AG09309 (cell line): ENCODE measurements around the gene AUTS2.

Experiments
- DNase-seq: peaks from one replicate; pipeline ENCODE4 v3.0.0-alpha.2; 2010; ENCODE audit warnings: low read depth
- H3K4me3 ChIP-seq: 2 replicates; pipeline ENCODE4 v1.5.1; 2011; ENCODE audit warnings: mild to moderate bottlenecking, low read depth, low read length, moderate library complexity; ENCODE audit not compliant: control insufficient read depth
- TF ChIP-seq, protein P1 (sequence below): IDR thresholded peaks from 2 replicates; pipeline ENCODE4 v1.5.1; 2011; ENCODE audit warnings: mild to moderate bottlenecking, low read depth, low read length, inconsistent platforms; ENCODE audit not compliant: insufficient read depth, control insufficient read depth; ENCODE audit errors: missing control alignments

The AUTS2 gene

DNA sequence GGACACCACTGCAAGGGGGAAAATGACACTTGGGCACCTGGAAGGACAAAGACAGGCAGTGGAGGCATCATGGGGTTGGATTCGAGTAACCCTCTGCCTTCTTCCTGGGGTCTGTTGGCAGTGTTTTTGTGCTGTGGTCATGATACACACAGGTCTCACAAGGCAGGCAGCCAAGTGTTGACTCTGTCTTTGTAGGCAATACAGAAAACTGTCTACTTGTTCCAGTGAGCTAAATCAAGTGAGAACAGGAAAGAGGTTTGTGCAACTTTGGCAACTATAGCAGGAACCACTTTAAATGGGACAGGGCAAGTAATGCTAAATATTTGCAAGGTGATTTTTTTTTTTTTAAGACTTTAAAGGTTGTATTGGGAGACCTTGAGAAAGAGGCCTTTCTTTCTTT is 955.1 kb downstream of the AUTS2 start:
- no peak overlapping the region for H3K4me3 ChIP-seq
- DNase-seq: no peak
- TF ChIP-seq, protein P1, sequence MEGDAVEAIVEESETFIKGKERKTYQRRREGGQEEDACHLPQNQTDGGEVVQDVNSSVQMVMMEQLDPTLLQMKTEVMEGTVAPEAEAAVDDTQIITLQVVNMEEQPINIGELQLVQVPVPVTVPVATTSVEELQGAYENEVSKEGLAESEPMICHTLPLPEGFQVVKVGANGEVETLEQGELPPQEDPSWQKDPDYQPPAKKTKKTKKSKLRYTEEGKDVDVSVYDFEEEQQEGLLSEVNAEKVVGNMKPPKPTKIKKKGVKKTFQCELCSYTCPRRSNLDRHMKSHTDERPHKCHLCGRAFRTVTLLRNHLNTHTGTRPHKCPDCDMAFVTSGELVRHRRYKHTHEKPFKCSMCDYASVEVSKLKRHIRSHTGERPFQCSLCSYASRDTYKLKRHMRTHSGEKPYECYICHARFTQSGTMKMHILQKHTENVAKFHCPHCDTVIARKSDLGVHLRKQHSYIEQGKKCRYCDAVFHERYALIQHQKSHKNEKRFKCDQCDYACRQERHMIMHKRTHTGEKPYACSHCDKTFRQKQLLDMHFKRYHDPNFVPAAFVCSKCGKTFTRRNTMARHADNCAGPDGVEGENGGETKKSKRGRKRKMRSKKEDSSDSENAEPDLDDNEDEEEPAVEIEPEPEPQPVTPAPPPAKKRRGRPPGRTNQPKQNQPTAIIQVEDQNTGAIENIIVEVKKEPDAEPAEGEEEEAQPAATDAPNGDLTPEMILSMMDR: no peak

DNA sequence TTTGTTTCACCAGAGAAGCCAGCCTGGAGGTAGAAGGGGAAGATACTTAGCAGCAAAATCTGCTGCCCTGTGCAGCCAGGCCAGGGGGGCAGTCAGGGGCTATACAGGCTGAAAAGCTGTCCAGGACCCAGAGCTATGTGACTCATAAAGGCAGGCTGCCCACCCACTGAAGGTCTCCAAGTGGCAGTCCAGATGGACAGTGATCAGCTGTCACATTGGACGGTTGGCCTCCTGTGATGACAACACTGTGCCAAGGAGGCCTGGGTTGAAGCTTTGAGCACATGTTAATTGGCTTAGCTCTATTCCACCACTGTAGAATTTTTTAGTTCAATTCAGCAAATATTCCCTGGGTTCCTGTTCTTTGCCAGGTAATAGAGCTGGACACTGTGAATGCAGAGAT is 956.4 kb downstream of the AUTS2 start:
- no peak overlapping the region for H3K4me3 ChIP-seq
- DNase-seq: no peak
- TF ChIP-seq, protein P1: no peak

DNA sequence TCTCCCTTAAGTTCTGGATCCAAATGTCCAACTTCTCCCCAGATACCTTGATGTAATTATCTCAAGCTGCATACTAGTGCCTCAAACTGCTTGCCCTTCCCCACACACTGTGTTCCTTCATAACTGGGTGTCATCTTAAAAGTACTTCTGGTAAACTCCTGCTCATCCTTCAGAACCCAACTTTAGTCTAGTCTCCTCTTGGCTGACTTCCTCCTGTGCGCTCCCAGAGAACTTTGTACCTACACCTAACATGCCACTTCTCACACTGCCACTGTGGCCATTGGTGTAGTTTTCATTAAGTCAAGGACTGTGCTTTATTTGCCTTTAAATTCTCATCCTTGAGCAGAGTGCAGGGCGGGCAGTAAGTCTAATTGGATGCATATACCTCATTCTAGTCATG is 958.5 kb downstream of the AUTS2 start:
- DNase-seq: no peak
- TF ChIP-seq, protein P1: no peak
- H3K4me3 ChIP-seq: no peak overlapping the region

DNA sequence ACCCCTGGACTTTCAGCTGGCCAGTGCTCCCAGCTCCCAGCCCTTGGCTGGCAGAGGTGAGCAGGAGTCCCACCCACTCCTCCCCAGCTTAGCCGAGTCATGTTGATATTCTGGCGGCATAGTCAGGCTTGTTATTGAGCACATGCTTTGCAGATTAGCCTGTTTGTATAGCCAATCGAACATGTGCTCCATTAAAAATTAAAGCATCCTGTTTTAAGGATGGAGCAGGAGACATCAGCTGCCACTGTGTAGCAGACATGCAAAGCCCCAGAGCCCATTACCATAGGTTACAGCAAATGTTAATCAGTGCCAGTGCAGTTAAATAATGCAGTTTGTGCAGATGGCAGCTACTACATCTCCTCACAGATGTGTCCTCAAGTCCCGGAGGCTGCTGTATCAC is 959.1 kb downstream of the AUTS2 start:
- TF ChIP-seq, protein P1: no peak
- no peak for DNase-seq
- H3K4me3 ChIP-seq: no peak overlapping the region

DNA sequence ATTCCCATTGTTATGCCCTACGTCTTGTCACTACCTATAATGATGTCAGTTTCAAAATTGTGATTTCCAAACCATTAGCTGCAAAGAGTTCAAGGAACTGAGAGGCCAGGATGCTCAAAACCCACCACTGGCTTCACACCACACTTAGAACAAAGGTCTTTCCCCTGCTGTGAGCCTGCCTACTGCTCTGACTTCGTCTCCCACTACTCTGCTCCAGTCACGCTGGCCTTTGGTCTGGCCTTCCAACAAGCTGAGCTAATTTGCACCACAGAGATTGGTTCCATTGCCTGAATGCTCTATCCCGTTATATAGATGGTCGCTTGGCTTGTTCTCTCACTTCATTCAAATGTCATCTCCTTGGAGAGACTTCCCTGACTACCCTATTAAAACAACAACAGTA is 961.5 kb downstream of the AUTS2 start:
- TF ChIP-seq, protein P1: no peak
- no peak for DNase-seq
- no peak overlapping the region for H3K4me3 ChIP-seq

DNA sequence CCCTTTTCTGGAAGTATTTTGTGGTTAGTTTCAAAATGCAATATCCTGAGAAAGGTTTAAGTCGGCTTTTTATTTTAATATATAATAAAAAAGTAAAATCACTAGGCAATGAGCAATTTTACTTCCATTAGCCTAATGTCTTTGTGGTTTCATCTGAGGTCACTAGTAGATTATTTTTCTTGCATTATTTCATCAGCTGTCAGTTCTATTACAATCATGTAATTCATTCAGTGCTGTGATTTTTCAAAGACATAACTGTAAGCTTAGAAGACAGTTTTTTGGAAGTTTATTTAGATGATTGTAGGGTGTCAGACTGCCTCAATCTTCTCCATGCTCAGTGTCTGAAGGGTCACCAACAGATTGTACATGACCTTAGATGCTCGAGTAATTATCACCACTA is 965.7 kb downstream of the AUTS2 start:
- TF ChIP-seq, protein P1: no peak
- no peak overlapping the region for H3K4me3 ChIP-seq
- DNase-seq: no peak
